Stimulated activated CD4-positive, alpha-beta T cell treated with anti-CD3 and anti-CD28 coated beads, TNF-alpha, amount 100 ng/mL, for 1 hour (primary cell): Measurements from ENCODE around the gene KIF1A.
"Not testable (repeated sequence)": the region's sequence is repeated elsewhere in the genome, so short reads cannot be mapped to it uniquely, and the experiment has no call there.

Source experiments
- DNase-seq, 3 donors: peaks; one replicate each; pipeline ENCODE4 v3.0.0-alpha.2; 2020; ENCODE audit warnings: low read depth in 3 of 3, low spot score in 1 of 3

KIF1A gene

DNA sequence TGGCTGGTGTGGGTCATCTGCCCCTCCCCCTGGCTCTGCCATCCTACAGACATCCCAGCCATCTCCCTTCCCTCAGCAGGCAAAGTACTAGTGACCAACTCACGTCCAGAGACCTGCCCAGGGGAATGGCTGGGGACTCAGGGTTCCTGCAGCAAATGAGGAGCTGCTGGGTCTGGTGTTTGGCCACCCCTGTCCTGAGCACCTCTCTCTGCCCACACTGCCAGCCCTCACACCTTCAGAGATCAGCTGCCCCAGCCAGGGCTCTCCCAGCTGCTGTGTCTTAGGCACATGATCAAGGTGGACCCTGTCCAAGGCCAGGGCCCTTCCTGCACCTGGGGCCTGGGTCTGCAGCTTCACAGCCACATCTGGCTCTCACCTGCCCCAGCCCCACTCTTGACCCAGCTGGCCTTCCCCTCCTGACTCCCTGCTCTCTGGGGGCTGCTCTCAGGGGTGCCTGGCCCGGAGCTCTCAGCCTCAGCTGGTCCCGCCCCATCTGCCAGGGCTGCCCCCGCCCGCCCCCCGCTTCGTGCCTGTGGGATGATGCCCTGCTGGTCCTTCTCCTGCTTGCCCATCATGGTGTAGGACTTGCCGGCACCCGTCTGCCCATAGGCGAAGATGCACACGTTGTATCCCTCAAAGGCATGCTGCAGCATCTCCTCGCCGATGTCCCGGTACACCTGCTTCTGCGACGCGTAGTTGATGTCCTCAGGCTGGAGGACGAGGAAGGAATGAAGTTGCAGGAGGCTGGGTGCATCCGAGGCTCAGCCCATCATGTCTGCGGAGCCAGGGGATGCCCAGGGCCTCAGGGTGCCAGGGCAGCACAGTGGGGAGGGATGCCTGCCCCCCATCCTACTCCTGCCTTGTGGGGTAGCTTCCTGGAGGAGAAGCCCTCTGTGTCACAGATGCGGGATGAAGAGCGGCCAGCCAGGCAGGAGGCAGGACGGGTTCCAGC, 32.2 kb downstream of the KIF1A start:
- no peak for DNase-seq

DNA sequence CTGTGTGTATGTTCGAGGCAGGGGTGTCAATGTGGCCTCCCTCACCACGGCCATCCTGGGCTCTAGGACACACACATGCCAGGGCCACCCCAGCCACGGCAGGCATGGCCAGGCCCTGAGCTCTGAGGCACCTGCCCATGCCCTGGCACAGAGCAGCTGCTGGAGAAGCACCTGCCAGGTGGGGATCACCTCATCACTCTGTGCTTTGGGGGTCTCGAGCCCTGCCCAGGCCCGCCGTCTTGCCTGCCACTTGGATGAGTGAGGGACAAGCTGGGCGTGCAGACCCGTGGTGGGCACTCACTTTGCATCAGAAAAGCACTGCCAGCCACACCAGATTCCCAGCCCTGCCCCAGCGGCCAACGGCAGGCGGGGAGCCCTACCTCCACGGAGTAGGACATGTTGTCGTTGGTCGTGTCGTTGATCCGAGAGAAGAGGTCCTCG, 33.1 kb downstream of the KIF1A start:
- no peak for DNase-seq

DNA sequence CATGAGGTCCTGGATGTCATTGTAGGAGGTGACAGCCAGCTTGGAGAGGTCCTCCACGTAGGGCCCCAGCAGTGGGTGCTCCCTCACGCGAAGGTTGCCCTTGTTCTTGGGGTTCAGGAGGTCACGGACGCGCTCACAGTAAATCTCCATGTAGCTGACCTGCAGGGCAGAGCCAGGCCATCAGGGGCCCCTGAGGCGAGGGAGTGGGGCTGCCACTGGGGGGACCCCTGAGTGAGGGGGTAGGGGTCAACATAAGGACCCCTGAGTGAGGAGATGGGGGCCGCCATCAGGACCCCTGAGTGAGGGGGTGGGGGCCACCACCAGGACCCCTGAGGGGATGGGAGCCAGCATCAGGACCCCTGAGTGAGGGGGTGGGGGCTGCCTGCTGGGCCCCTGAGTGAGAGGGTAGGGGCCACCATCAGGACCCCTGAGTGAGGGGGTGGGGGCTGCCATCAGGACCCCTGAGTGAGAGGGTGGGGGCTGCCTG, 33.6 kb downstream of the KIF1A start:
- no peak for DNase-seq

- DNase-seq = no peak
Observed at GRCh38 chr2:240785424-240786335, 34.3 kb downstream of the KIF1A start.

GRCh38 chr2:240784629-240785423, 35.2 kb downstream of the KIF1A start:
- no peak for DNase-seq

- DNase-seq = no peak
Observed at GRCh38 chr2:240783819-240784621, 36.0 kb downstream of the KIF1A start.

- DNase-seq = no peak
Observed at GRCh38 chr2:240782886-240783818, 36.9 kb downstream of the KIF1A start.

DNA sequence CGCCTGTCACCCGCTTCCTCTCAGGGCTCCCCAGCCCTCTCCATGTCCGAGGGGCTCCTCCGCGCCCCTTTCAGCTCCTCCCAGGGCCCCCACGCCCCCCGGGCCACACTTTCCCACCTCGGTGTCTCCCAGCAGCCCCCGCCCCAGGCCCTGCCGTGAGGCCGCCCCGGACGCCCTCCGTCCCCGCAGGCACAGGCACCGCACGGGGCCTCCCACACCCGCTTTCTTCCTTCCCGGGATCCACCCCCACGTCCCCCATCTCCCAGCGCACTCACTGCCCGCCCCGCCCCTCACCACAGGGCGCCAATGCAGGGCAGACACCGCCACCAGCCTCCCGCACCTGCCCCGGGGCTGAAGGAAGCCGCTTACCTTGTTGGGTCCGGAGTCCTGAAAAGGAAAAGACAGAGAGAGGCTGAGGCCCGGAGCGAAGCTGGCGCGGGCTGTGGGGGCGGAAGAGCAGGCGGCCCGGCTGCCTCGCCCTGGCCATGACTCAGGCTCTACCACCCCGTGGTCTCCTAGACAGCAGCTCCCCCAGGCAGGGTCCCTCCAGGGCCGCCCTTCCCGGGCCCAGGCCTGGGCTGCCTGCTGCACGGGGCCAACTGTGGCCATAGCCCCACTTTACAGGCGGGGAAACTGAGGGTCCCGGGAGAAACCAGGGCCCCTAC, 37.7 kb downstream of the KIF1A start:
- DNase-seq = no peak

GRCh38 chr2:240781471-240782220, 38.4 kb downstream of the KIF1A start:
- DNase-seq = no peak

DNA sequence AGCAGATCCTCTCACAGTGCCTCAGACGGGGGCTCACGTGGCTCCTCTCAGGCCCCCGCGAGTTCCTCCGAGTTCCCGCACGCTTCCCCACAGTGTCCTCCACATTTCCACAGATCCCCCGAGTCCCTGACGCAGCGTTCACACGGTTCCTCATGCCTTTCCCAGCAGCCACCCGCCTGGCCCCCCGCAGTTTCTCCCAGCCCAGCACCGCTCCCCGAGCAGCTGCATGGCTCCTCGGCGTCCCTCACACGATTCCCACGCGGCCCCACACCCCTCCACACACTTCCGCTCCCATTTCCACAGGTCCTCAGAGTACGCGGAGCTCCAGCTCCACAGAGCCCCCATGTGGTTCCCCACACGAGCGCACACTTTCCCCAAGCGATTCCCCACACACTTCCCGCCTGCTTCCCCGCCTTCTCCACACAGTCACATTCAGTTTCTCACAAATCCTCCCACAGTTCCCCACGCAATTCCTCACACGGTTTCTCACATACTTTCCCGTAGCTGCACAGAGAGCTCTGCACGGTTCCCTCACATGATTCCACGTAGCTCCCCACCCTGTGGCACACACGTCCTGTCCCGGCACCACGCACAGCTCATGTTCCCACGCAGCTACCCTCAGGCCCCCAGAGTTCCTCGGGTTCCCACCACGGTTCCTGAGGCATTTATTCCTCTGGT, 39.9 kb downstream of the KIF1A start:
- DNase-seq = no peak

DNA sequence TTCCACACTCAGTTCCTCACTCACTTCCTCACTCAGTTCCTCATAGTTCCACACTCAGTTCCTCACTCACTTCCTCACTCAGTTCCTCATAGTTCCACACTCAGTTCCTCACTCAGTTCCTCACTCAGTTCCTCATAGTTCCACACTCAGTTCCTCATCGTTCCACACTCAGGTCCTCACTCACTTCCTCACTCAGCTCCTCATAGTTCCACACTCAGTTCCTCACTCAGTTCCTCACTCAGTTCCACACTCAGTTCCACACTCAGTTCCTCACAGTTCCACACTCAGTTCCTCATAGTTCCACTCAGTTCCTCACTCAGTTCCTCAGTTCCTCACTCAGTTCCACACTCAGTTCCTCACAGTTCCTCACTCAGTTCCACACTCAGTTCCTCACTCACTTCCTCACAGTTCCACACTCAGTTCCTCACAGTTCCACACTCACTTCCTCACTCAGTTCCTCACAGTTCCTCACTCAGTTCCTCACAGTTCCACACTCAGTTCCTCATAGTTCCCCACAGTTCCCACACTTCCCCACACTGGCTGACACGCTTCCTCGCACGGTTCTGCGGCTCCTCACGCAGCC, 40.7 kb downstream of the KIF1A start:
- not testable (repeated sequence) for DNase-seq

- no peak for DNase-seq
Observed at GRCh38 chr2:240778426-240778825, 41.6 kb downstream of the KIF1A start.

DNA sequence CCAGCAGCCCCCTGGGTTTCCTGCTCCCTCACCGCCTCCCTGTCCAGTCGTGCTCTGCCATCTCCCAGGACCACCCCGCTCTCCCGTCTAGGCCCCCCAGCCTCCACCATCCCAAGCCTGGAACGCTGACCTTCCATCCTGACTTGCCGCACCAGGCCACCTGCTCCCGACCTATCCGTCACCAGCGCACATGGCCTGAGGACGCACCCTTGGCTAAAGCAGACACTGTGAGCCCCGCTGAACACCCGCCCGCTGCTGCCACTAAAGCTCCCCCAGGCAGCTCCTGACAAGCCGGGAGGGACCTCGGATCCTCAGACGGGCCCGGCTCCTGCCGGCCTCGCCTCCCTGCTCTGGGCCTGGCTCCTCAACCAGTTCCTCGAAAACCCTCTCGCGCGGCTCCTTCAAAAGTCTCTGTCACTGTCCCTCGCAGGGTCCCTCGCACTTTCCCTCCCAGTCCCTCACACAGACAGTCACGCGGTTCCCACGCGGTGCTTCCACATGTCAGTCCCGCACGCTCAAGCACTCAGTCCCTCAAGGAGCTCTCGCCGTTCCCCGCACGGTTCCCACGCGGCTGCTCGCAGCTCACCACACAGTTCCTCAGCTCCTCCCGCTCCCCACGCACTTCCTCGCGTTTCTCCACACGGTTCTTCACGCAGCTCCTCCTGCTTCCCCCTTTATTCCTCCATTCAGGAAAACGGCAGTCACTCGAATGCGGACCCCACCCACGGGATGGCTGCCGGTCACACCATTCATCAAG, 42.4 kb downstream of the KIF1A start:
- DNase-seq = no peak

- no peak for DNase-seq
Observed at GRCh38 chr2:240775905-240776304, 44.1 kb downstream of the KIF1A start.

DNA sequence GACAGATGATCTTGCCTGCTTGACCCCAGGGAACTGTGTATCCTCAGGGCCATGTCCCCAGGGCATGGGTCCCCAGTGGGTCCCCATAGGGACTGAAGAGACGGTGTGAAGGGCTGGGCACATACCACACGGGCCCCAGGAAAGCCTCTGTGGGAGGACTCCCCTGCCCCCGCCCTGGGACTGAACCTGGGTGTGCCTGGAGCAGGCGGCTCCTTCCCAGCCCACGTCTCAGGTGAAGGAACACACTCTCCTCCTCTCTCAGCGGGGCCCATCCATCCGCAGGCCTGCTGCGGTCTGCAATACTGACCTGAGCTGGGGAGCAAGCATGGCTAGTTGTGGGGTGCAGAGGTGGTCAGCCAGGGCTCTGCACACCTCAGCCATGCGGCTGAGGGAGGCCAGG, 45.2 kb downstream of the KIF1A start:
- DNase-seq = no peak

GRCh38 chr2:240769096-240769495, 50.9 kb downstream of the KIF1A start:
- DNase-seq = no peak
